Measurements from ENCODE around the gene BAAT. TPM values are rescaled to one million over a fixed set of nuclear protein-coding genes. Genes with fewer than 3 reads are reported as not detected.

Gene BAAT
- total and polyA plus RNA-seq, 2 of the 4 experiments (the other 2 are of a cell fraction): not detected

DNA sequence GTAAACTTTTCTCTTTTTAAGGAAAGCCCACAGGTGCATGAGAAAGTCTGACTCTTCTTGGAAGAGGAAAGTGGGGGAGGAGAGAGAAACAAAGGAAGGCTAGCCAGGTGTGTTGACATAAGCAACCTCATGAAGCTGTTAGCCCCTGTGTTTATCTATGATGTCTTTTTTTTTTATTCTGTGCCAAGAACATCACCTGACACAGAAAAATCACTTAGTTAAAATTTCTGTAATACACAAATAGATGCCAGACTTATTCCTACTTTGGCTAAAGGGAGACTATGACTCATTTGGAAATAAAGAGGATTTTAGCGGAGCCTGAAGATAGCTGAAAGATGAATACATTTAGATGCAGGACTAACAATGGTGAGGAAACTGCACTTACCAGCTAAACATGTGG, 58.3 kb downstream of the BAAT start:
- in situ Hi-C loops (cut with MboI; ENCODE audit: low sequenced_read_pairs) (no loop called here), dilution Hi-C loops (cut with HindIII; ENCODE audit: low sequenced_read_pairs, unreplicated experiment) (no loop called here), intact Hi-C loops (cut with micrococcal nuclease) (no loop called here)
- no peak overlapping the region for H2AK9ac ChIP-seq (replicated peaks; ENCODE audit: low read depth, low read length, poor library complexity)
- H3K23ac ChIP-seq (ENCODE audit: low read depth, low read length): no peak overlapping the region
- H3K9ac ChIP-seq (ENCODE audit: low read depth, low read length): no peak overlapping the region
- no peak overlapping the region for H3K18ac ChIP-seq (ENCODE audit: low read depth, low read length)
- H2AK5ac ChIP-seq (ENCODE audit: low read depth, low read length): no peak overlapping the region
- DNase-seq (no peak), ATAC-seq (ENCODE audit: low read depth) (no peak)
- H3K56ac ChIP-seq (ENCODE audit: extremely low read depth, insufficient read depth, low read length): no peak overlapping the region
- no peak overlapping the region for H3K14ac ChIP-seq (replicated peaks; ENCODE audit: low read depth, low read length)
- no peak overlapping the region for H2BK15ac ChIP-seq (ENCODE audit: low read depth, low read length)
- H3K4me1 ChIP-seq (ENCODE audit: control insufficient read depth, insufficient read depth, low read length): no peaks in the 10 kb centered on the region
- no peak overlapping the region for H3K4me3 ChIP-seq (ENCODE audit: insufficient read depth, low read depth, low read length)
- WGBS, 2 experiments (ENCODE audit: extremely low coverage in 2 of 2, insufficient read length in 1 of 2): no CpG with 5 or more reads among the region's 1 CpG
- ChIA-PET CTCF (no interaction called here), POLR2A (ENCODE audit: unreplicated experiment) (no interaction called here)
- no peak overlapping the region for H4K91ac ChIP-seq (ENCODE audit: insufficient read depth, low read depth, low read length)
- no peak overlapping the region for H3K4ac ChIP-seq (ENCODE audit: low read depth, low read length)
- no TSS peak for BruUV-seq (replicated peaks)
- no peak overlapping the region for H2BK20ac ChIP-seq (ENCODE audit: low read depth, low read length)
- H4K20me1 ChIP-seq (ENCODE audit: insufficient read depth, low read length): no peaks in the 10 kb centered on the region
- no peak overlapping the region for H2BK5ac ChIP-seq (ENCODE audit: low read depth, low read length, poor library complexity, severe bottlenecking)
- H3K27me3 ChIP-seq (ENCODE audit: control insufficient read depth, insufficient read depth, low read length): no peaks in the 10 kb centered on the region
- no peak overlapping the region for H3K4me2 ChIP-seq (ENCODE audit: low read depth, low read length)
- TF ChIP-seq CEBPB (IDR thresholded peaks at IDR 0.05; ENCODE audit: low read depth, low read length): no peak
- no peak for TF ChIP-seq NFE2L2 (IDR thresholded peaks at IDR 0.05; ENCODE audit: low read depth, low read length)
- no peak for TF ChIP-seq RAD21 (IDR thresholded peaks at IDR 0.05; ENCODE audit: low read length)
- TF ChIP-seq RCOR1 (IDR thresholded peaks at IDR 0.05; ENCODE audit: insufficient replicate concordance, low read length): no peak
- no peak for TF ChIP-seq MXI1 (IDR thresholded peaks at IDR 0.05; ENCODE audit: borderline replicate concordance, low read depth, low read length)
- TF ChIP-seq CHD1 (IDR thresholded peaks at IDR 0.05; ENCODE audit: low read depth, low read length): no peak
- TF ChIP-seq POLR2A (IDR thresholded peaks at IDR 0.05; ENCODE audit: low read depth, low read length): no peak
- no peak for TF ChIP-seq RFX5 (IDR thresholded peaks at IDR 0.05; ENCODE audit: low read depth, low read length)
- TF ChIP-seq, protein P1, sequence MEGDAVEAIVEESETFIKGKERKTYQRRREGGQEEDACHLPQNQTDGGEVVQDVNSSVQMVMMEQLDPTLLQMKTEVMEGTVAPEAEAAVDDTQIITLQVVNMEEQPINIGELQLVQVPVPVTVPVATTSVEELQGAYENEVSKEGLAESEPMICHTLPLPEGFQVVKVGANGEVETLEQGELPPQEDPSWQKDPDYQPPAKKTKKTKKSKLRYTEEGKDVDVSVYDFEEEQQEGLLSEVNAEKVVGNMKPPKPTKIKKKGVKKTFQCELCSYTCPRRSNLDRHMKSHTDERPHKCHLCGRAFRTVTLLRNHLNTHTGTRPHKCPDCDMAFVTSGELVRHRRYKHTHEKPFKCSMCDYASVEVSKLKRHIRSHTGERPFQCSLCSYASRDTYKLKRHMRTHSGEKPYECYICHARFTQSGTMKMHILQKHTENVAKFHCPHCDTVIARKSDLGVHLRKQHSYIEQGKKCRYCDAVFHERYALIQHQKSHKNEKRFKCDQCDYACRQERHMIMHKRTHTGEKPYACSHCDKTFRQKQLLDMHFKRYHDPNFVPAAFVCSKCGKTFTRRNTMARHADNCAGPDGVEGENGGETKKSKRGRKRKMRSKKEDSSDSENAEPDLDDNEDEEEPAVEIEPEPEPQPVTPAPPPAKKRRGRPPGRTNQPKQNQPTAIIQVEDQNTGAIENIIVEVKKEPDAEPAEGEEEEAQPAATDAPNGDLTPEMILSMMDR (conservative IDR thresholded peaks at IDR 0.05; ENCODE audit: low read depth, low read length): no peak
- no peaks in the 10 kb centered on the region for H3K36me3 ChIP-seq (ENCODE audit: control insufficient read depth, insufficient read depth, low read length)
- no peak overlapping the region for H4K8ac ChIP-seq (ENCODE audit: low read depth in 2 of 2, low read length in 2 of 2)
- H3K27ac ChIP-seq (ENCODE audit: insufficient read depth, low read length): no peak overlapping the region
- H3K79me1 ChIP-seq (ENCODE audit: low read depth in 1 of 2, low read length in 2 of 2): no peaks in the 10 kb centered on the region
- no peaks in the 10 kb centered on the region for H3K9me3 ChIP-seq (ENCODE audit: control insufficient read depth, insufficient read depth, low read length)
- no peak overlapping the region for H2BK120ac ChIP-seq (ENCODE audit: low read depth, low read length)
- no peak overlapping the region for H2AFZ ChIP-seq (replicated peaks; ENCODE audit: low read length, poor library complexity)
- H3K9me1 ChIP-seq (ENCODE audit: insufficient read depth, low read length): no peaks in the 10 kb centered on the region
- no peak overlapping the region for H4K5ac ChIP-seq (ENCODE audit: low read depth, low read length)

All from IMR-90 (cell line).